Smooth muscle cell (in vitro differentiated cells): ENCODE measurements around the gene DDX1. TPM values are rescaled to one million over a fixed set of nuclear protein-coding genes. Genes with fewer than 3 reads are reported as not detected.

ENCODE experiments used
- DNase-seq: peaks from one replicate; lab custom pipeline; 2025; ENCODE audit not compliant: unreplicated experiment; lab: John Stamatoyannopoulos, UW
- H2AFZ ChIP-seq: fragments of 200-600 bp; sonication (generic); 2 replicates; pipeline ENCODE4 v1.6.0; 2016; ENCODE audit warnings: antibody characterized with exemption, low read depth, mild to moderate bottlenecking
- H3F3A ChIP-seq: fragments of 200-600 bp; sonication (generic); 2 replicates; pipeline ENCODE4 v1.6.0; 2017; ENCODE audit warnings: antibody characterized with exemption, low read depth
- H3K27ac ChIP-seq: fragments of 200-600 bp; sonication (generic); 2 replicates; pipeline ENCODE4 v1.5.1; 2016; ENCODE audit warnings: low read depth, mild to moderate bottlenecking
- H3K27me3 ChIP-seq: fragments of 200-600 bp; sonication (generic); 2 replicates; pipeline ENCODE4 v1.6.1; 2016; ENCODE audit warnings: low read depth, mild to moderate bottlenecking
- H3K36me3 ChIP-seq: fragments of 200-600 bp; sonication (generic); 2 replicates; pipeline ENCODE4 v1.5.1; 2016; ENCODE audit warnings: low read depth
- H3K4me1 ChIP-seq: fragments of 200-600 bp; sonication (generic); 2 replicates; pipeline ENCODE4 v1.5.1; 2016; ENCODE audit warnings: low read depth
- H3K4me2 ChIP-seq: fragments of 200-600 bp; sonication (generic); 2 replicates; pipeline ENCODE4 v1.6.0; 2016; ENCODE audit warnings: mild to moderate bottlenecking
- H3K4me3 ChIP-seq: fragments of 200-600 bp; sonication (generic); 2 replicates; pipeline ENCODE4 v1.5.1; 2016; ENCODE audit warnings: mild to moderate bottlenecking
- H3K79me2 ChIP-seq: fragments of 200-600 bp; sonication (generic); 2 replicates; pipeline ENCODE4 v1.6.0; 2016; ENCODE audit warnings: low read depth, mild to moderate bottlenecking
- H3K9ac ChIP-seq: fragments of 200-600 bp; sonication (generic); 2 replicates; pipeline ENCODE4 v1.6.0; 2016; ENCODE audit warnings: low read depth
- H3K9me3 ChIP-seq: fragments of 200-600 bp; sonication (generic); replicated peaks from 2 replicates; pipeline ENCODE4 v1.5.1; 2016; ENCODE audit warnings: low read depth
- H4K20me1 ChIP-seq: fragments of 200-600 bp; sonication (generic); 2 replicates; pipeline ENCODE4 v1.6.0; 2016; ENCODE audit warnings: low read depth
- CTCF ChIP-seq: fragments of 200-600 bp; sonication (generic); IDR thresholded peaks from 2 replicates; pipeline ENCODE4 v1.5.1; 2017; ENCODE audit warnings: borderline replicate concordance, mild to moderate bottlenecking, antibody characterized with exemption; ENCODE audit not compliant: insufficient read depth, poor library complexity, severe bottlenecking
- WGBS: methylation state at CpG from one replicate; pipeline ENCODE4 v1.1.7; 2016; ENCODE audit warnings: low lambda C conversion rate; 5-methylcytosine and 5-hydroxymethylcytosine counted together
- polyA plus RNA-seq: library from polyadenylated mRNA; unstranded; fragments of >200 nt; fragmentation: Nextera tagmentation; extraction: Ambion mirVana; gene quantifications from 2 replicates; pipeline ENCODE4 v1.2.1, GENCODE V29; 2016
- total RNA-seq: library from RNA; depleted of rRNA; stranded (reverse); fragments of >200 nt; gene quantifications from 2 replicates; pipeline ENCODE4 v1.2.3, GENCODE V29; 2014

DDX1 gene
- total and polyA plus RNA-seq, 2 experiments from 2014 or later = 71.3 to 78.7 TPM

- Histone ChIP-seq H3K79me2 (no peaks in the 10 kb centered on the region), H3K27ac (no peak overlapping the region), H3K36me3 (no peaks in the 10 kb centered on the region), H3K27me3 (no peaks in the 10 kb centered on the region), H4K20me1 (no peaks in the 10 kb centered on the region), H3K9me3 (no peaks in the 10 kb centered on the region), H3K4me3 (no peak overlapping the region), H3K4me2 (no peak overlapping the region), H3F3A (no peaks in the 10 kb centered on the region), H2AFZ (no peak overlapping the region), H3K4me1 (no peaks in the 10 kb centered on the region), H3K9ac (no peak overlapping the region)
- 59% methylated on average over 2 of the region's 2 CpGs for WGBS
- no peak for DNase-seq
- TF ChIP-seq CTCF = no peak
Observed at GRCh38 chr2:15584767-15585469, 6.8 kb upstream of the DDX1 start.

DNA sequence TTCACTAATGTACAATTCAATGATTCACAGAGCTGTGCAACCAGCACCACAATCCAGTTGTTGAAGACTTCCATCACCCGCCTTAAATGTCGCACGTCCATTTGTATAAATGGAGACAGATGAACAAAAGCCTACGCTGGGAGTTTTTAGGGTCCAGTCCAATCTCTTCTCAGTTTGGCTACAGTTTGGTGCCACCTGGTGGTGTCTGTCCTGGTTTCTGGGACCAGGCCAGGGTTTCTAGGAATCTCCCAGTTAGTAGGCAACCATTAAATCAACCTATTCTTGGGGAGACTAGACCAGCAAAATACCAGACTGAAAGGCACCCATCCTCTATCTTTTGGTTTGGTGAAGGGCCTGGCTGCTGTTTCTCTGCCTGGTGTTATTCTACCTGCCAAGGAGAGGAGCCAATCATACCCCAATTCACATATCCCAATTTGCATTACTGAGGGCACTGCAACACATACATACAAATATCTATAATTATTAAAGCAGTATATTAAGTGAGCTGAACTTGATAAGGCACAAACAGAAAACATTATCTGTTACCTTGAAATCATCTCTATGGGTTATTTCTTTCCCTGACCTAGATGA is 3.2 kb upstream of the DDX1 start:
- Histone ChIP-seq H3F3A (no peaks in the 10 kb centered on the region), H3K9ac (no peak overlapping the region), H3K4me3 (no peak overlapping the region), H4K20me1 (peaks cover 11% of the 10 kb centered on the region), H3K36me3 (no peaks in the 10 kb centered on the region), H3K79me2 (peaks cover 16% of the 10 kb centered on the region), H3K27me3 (no peaks in the 10 kb centered on the region), H3K27ac (no peak overlapping the region), H3K4me1 (peaks cover 14% of the 10 kb centered on the region), H3K4me2 (no peak overlapping the region), H3K9me3 (no peaks in the 10 kb centered on the region), H2AFZ (no peak overlapping the region)
- DNase-seq = peak; percentile 2
- peak; percentile 71 for TF ChIP-seq CTCF
- 50% methylated on average over 4 of the region's 4 CpGs for WGBS

DNA sequence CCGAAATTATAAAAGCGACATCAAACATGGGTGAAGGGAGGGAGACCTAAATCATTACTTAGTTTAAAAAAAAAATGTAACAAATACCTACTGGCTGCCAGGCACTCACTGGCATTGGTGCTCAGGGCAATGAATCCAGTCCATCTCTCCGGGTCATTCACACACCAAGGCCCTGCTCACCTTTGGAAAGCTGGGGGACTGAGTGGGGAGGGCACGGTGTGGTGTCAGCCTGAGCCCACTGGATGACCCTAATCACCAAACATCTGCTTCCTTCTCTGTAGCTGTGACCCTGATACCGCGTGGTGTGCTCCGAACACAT is 336 bp upstream of the DDX1 start:
- peak overlapping the region; percentile 95 for H2AFZ ChIP-seq
- peaks cover 7% of the 10 kb centered on the region for H3K36me3 ChIP-seq
- peak overlapping the region; percentile 86 for H3K9ac ChIP-seq
- TF ChIP-seq CTCF = no peak
- H3F3A ChIP-seq = no peaks in the 10 kb centered on the region
- DNase-seq = no peak
- peaks cover 17% of the 10 kb centered on the region for H3K4me1 ChIP-seq
- WGBS = 29% methylated on average over 7 of the region's 7 CpGs
- peaks cover 38% of the 10 kb centered on the region for H4K20me1 ChIP-seq
- no peaks in the 10 kb centered on the region for H3K9me3 ChIP-seq
- no peaks in the 10 kb centered on the region for H3K27me3 ChIP-seq
- H3K79me2 ChIP-seq = peaks cover 36% of the 10 kb centered on the region
- H3K4me3 ChIP-seq = peak overlapping the region; percentile 93
- H3K27ac ChIP-seq = peak overlapping the region; percentile 78
- H3K4me2 ChIP-seq = peak overlapping the region; percentile 97

GRCh38 chr2:15593327-15593705 is 1.6 kb downstream of the DDX1 start:
- H2AFZ ChIP-seq = no peak overlapping the region
- no peak for DNase-seq
- H3K9me3 ChIP-seq = no peaks in the 10 kb centered on the region
- peak overlapping the region; percentile 97 for H3K4me2 ChIP-seq
- peaks cover 40% of the 10 kb centered on the region for H4K20me1 ChIP-seq
- H3K27ac ChIP-seq = no peak overlapping the region
- peak overlapping the region; percentile 93 for H3K4me3 ChIP-seq
- no peaks in the 10 kb centered on the region for H3F3A ChIP-seq
- H3K79me2 ChIP-seq = peaks cover 36% of the 10 kb centered on the region
- no peak for TF ChIP-seq CTCF
- peaks cover 17% of the 10 kb centered on the region for H3K4me1 ChIP-seq
- H3K36me3 ChIP-seq = peaks cover 22% of the 10 kb centered on the region
- WGBS = 94% methylated on average over 3 of the region's 3 CpGs
- H3K9ac ChIP-seq = no peak overlapping the region
- no peaks in the 10 kb centered on the region for H3K27me3 ChIP-seq
